SH-SY5Y (cell line): ENCODE measurements around the gene LRRC17.

Experiments
- GATA2 ChIP-seq: IDR thresholded peaks from 2 replicates; pipeline ENCODE4 v1.6.1; 2011; ENCODE audit warnings: mild to moderate bottlenecking, low read depth, low read length
- GATA3 ChIP-seq: IDR thresholded peaks from 2 replicates; pipeline ENCODE4 v1.6.1; 2011; ENCODE audit warnings: low read depth, mild to moderate bottlenecking, low read length, moderate library complexity

- no peak for TF ChIP-seq GATA2
- no peak for TF ChIP-seq GATA3
Measured at GRCh38 chr7:102866535-102867215, 46.1 kb upstream of the LRRC17 start.
